SK-N-SH (cell line): ENCODE results near the gene SMAD5. TPM values are rescaled to one million over a fixed set of nuclear protein-coding genes. Genes with fewer than 3 reads are reported as not detected.

Experiments used
- CTCF ChIA-PET: fragments of 300-600, 350-600 bp; formaldehyde crosslinking; extraction: SDS; loops from one replicate; lab custom pipeline; 2021; lab: Yijun Ruan, JAX
- POLR2A ChIA-PET: fragments of 350-600 bp; sonication (Branson Sonifier 250); formaldehyde crosslinking; extraction: SDS; loops from one replicate; lab custom pipeline; 2020; ENCODE audit warnings: antibody characterized with exemption, inconsistent platforms; lab: Yijun Ruan, JAX
- DNase-seq: peaks from one replicate; pipeline ENCODE4 v3.0.0; 2012
- H2AFZ ChIP-seq: fragments of 200-600 bp; sonication (generic); 2 replicates; pipeline ENCODE4 v1.8.1; 2016; ENCODE audit warnings: antibody characterized with exemption, mild to moderate bottlenecking, low read depth
- H3F3A ChIP-seq: fragments of 200-600 bp; sonication (generic); replicated peaks from 2 replicates; pipeline ENCODE3; 2016; ENCODE audit warnings: antibody characterized with exemption, mild to moderate bottlenecking; ENCODE audit not compliant: insufficient read depth
- H3K27ac ChIP-seq, 2 experiments: fragments of 200-500 bp in 1 of 2; fragments of 200-600 bp in 1 of 2; sonication (Bioruptor generic) in 1 of 2; sonication (generic), shearing (Covaris generic) in 1 of 2; 2 replicates each; pipeline versions ENCODE4 v1.5.1 to v1.6.1; 2014 to 2016; ENCODE audit warnings: low read depth in 2 of 2, inconsistent platforms in 1 of 2, low read length in 1 of 2, mild to moderate bottlenecking in 1 of 2, mixed read lengths in 1 of 2
- H3K27me3 ChIP-seq: fragments of 200-600 bp; sonication (generic), shearing (Covaris generic); 2 replicates; pipeline ENCODE4 v1.6.1; 2016; ENCODE audit warnings: mixed run types; ENCODE audit not compliant: insufficient read depth
- H3K36me3 ChIP-seq, 2 experiments: fragments of 200-500 bp in 1 of 2; fragments of 200-600 bp in 1 of 2; sonication (Bioruptor generic) in 1 of 2; sonication (generic) in 1 of 2; replicated peaks in 1 of 2; 2 replicates each; pipeline versions ENCODE3 to v1.5.1; 2014 to 2016; ENCODE audit warnings: low read length in 1 of 2, mild to moderate bottlenecking in 1 of 2; ENCODE audit not compliant: insufficient read depth in 2 of 2, control insufficient read depth in 1 of 2
- H3K4me1 ChIP-seq, 2 experiments: fragments of 200-500 bp in 1 of 2; fragments of 200-600 bp in 1 of 2; sonication (Bioruptor generic) in 1 of 2; sonication (generic), shearing (Covaris generic) in 1 of 2; 2 replicates each; pipeline versions ENCODE4 v1.5.1 to v1.6.1; 2014 to 2016; ENCODE audit warnings: low read depth in 1 of 2, low read length in 1 of 2, mixed run types in 1 of 2; ENCODE audit not compliant: insufficient read depth in 2 of 2, control insufficient read depth in 1 of 2
- H3K4me2 ChIP-seq: fragments of 200-600 bp; sonication (generic), shearing (Covaris generic); 2 replicates; pipeline ENCODE4 v1.6.1; 2017; ENCODE audit warnings: mixed run types
- H3K4me3 ChIP-seq, 2 experiments: fragments of 200-500 bp in 1 of 2; fragments of 200-600 bp in 1 of 2; sonication (Bioruptor generic) in 1 of 2; sonication (generic), shearing (Covaris generic) in 1 of 2; 2 replicates each; pipeline versions ENCODE4 v1.5.1 to v1.8.1; 2014 to 2016; ENCODE audit warnings: low read depth in 2 of 2, inconsistent platforms in 1 of 2, low read length in 1 of 2, mild to moderate bottlenecking in 1 of 2, mixed read lengths in 1 of 2, moderate library complexity in 1 of 2
- H3K79me2 ChIP-seq: fragments of 200-600 bp; sonication (generic); 2 replicates; pipeline ENCODE4 v1.8.1; 2017; ENCODE audit warnings: mild to moderate bottlenecking; ENCODE audit not compliant: insufficient read depth
- H3K9ac ChIP-seq: fragments of 200-600 bp; sonication (generic); 2 replicates; pipeline ENCODE4 v1.6.1; 2017; ENCODE audit warnings: mixed run types
- H3K9me2 ChIP-seq: fragments of 200-600 bp; sonication (generic); 2 replicates; pipeline ENCODE4 v1.6.1; 2017; ENCODE audit warnings: mixed run types
- H3K9me3 ChIP-seq: fragments of 200-600 bp; sonication (generic); 2 replicates; pipeline ENCODE4 v1.6.1; 2017; ENCODE audit warnings: mixed run types, mild to moderate bottlenecking, moderate library complexity
- H4K20me1 ChIP-seq: fragments of 200-600 bp; sonication (generic); 2 replicates; pipeline ENCODE4 v1.6.1; 2017; ENCODE audit warnings: mild to moderate bottlenecking, mixed run types; ENCODE audit not compliant: insufficient read depth
- FOXJ3 ChIP-seq: sonication (generic); formaldehyde crosslinking; IDR thresholded peaks from 2 replicates; pipeline ENCODE4 v1.5.1; 2020; ENCODE audit warnings: mild to moderate bottlenecking, missing genetic modification reagents
- TAF1 ChIP-seq: IDR thresholded peaks from 2 replicates; pipeline ENCODE4 v1.6.1; 2012; ENCODE audit warnings: low read depth, mild to moderate bottlenecking, low read length, moderate library complexity, borderline replicate concordance
- WGBS: methylation state at CpG from one replicate; pipeline ENCODE4 v1.1.6; 2017; ENCODE audit warnings: low lambda C conversion rate; 5-methylcytosine and 5-hydroxymethylcytosine counted together
- polyA plus RNA-seq, 3 experiments: library from polyadenylated mRNA; depleted of rRNA; stranded (reverse); fragments of >200 nt; gene quantifications; 2 replicates each; pipeline ENCODE4 v1.2.3, GENCODE V29; 2012
- TF ChIP-seq, protein P1 (sequence below): fragments of 200-600 bp; sonication (generic); IDR thresholded peaks from 2 replicates; pipeline ENCODE4 v1.6.1; 2017; ENCODE audit warnings: antibody characterized with exemption, mild to moderate bottlenecking, moderate library complexity
- TF ChIP-seq, protein P2 (sequence below): IDR thresholded peaks from 2 replicates; pipeline ENCODE4 v1.4.0; 2012; ENCODE audit warnings: low read depth, borderline replicate concordance

SMAD5 gene
- polyA plus RNA-seq, 1 of the 3 experiments (the other 2 are of a cell fraction), result 26.9 TPM

DNA sequence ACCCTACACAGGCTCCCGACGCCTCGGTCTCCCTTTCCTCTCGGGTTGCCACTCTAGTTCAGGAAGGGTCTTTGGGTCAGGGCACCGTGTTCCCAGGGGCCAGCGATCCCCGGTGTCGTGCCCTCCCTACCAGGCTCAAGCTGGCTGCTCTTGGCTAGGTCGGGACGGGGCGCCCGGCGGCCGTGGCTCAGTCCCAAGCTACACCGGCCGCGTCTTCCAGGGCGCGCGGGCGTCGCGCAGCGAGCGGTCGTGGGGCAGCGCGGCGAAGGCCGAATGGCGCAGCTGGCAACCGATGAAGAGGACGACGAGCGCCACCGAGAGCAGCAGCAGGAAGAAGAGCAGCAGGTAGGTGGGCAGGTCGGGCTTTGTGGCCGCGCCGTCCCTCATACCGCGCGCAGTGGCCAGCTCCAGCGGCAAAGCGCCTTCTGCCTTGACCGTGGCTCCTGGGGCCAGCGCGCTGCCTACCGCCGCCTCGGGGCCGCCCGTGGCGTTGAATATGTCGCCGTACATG is 59.4 kb downstream of the SMAD5 start:
- H3K27me3 ChIP-seq, result peaks cover 24% of the 10 kb centered on the region; the same call in 1 of the 2 replicates
- peak; percentile 43 for DNase-seq
- no peak overlapping the region for H3K9ac ChIP-seq
- no peak overlapping the region for H2AFZ ChIP-seq
- H3F3A ChIP-seq, result no peaks in the 10 kb centered on the region
- CTCF ChIA-PET, result interaction anchor here (1.4 to 13.8 kb wide), 2 partner anchors 19 to 726 kb away, joined by 3 to 109 read pairs; no protein-coding TSS in a partner anchor
- H3K79me2 ChIP-seq, result no peaks in the 10 kb centered on the region
- H3K4me3 ChIP-seq, result peak overlapping the region in 1 of 2 experiments; percentile 14; a peak in 2 of 4 replicates
- H3K4me2 ChIP-seq, result peak overlapping the region; percentile 59; the same call in 1 of the 2 replicates
- no peak for TF ChIP-seq TAF1
- TF ChIP-seq, protein P1, sequence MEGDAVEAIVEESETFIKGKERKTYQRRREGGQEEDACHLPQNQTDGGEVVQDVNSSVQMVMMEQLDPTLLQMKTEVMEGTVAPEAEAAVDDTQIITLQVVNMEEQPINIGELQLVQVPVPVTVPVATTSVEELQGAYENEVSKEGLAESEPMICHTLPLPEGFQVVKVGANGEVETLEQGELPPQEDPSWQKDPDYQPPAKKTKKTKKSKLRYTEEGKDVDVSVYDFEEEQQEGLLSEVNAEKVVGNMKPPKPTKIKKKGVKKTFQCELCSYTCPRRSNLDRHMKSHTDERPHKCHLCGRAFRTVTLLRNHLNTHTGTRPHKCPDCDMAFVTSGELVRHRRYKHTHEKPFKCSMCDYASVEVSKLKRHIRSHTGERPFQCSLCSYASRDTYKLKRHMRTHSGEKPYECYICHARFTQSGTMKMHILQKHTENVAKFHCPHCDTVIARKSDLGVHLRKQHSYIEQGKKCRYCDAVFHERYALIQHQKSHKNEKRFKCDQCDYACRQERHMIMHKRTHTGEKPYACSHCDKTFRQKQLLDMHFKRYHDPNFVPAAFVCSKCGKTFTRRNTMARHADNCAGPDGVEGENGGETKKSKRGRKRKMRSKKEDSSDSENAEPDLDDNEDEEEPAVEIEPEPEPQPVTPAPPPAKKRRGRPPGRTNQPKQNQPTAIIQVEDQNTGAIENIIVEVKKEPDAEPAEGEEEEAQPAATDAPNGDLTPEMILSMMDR, result no peak
- TF ChIP-seq, protein P2, sequence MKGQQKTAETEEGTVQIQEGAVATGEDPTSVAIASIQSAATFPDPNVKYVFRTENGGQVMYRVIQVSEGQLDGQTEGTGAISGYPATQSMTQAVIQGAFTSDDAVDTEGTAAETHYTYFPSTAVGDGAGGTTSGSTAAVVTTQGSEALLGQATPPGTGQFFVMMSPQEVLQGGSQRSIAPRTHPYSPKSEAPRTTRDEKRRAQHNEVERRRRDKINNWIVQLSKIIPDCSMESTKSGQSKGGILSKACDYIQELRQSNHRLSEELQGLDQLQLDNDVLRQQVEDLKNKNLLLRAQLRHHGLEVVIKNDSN, result no peak
- TF ChIP-seq, all 33 proteins: peak for 0
- no peaks in the 10 kb centered on the region for H3K9me3 ChIP-seq
- POLR2A ChIA-PET, result no interaction called here
- WGBS, result 29% methylated on average over 14 of the region's 56 CpGs
- peaks cover 0 to 6% of the 10 kb centered on the region in 2 experiments; a peak in 1 of 4 replicates for H3K4me1 ChIP-seq
- no peak overlapping the region for H3K27ac ChIP-seq
- peaks cover 0 to 17% of the 10 kb centered on the region in 2 experiments for H3K36me3 ChIP-seq
- no peaks in the 10 kb centered on the region for H3K9me2 ChIP-seq
- H4K20me1 ChIP-seq, result no peaks in the 10 kb centered on the region

DNA sequence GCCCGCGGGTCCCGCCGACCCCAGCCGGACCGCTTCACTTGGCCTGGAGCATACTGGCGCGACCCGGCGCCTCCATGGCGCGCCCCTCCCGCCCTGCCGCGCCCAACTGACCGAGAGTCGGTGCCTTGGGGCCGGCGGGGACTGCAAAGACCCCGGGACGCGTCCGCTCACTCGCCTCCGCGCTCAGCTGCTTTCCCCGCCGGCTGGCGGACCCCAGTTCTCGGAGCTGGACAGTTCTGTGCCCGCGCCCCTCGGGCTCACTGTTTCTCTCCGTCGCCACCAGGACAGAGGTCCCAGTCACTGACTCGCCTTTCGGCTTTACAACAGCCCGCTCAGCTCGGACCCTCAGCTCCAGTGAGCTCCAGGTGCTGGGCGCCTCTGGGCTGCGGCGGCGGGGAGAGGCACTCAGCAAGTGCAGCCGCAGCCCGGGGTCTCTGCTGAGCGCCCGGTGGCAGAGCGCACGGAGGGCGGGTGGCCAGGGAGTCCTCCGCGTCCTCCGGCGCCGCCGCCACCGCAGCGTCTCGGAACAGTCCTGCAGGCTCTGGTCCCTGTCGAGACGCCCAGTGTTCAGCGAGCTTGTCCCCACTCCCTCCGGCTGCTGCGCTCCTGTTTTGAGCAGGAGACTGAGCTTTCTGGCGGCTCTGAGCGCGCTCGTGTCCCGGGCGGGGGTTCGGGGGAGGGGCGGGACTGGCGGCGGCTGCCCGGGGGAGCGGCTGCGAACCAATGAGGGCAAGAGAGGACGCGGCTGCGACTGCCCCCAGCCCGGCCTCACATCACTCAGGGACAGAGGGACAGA is 60.1 kb downstream of the SMAD5 start, which contains the start of gene SMIM32:
SMIM32 (minus strand) TSS at position 637 of the 796 bp plus-strand sequence. CDS start 638 bp downstream, outside the sequence.
- peaks cover 24% of the 10 kb centered on the region; the same call in 1 of the 2 replicates for H3K27me3 ChIP-seq

More for the DNA sequence above, 60.1 kb downstream of the SMAD5 start, which contains the start of gene SMIM32:
- ChIA-PET CTCF (interaction anchor here (1.0 to 13.8 kb wide), 3 partner anchors 10 to 19 kb away, joined by 3 to 109 read pairs (median 4); no protein-coding TSS in a partner anchor), POLR2A (no interaction called here)
- peak within 1 kb of the TSS in 1 of 2 experiments; percentile 24; a peak in 3 of 4 replicates for H3K4me3 ChIP-seq
- no peaks in the 10 kb centered on the region for H3K9me3 ChIP-seq
- DNase-seq, result peak; percentile 76
- no peak for TF ChIP-seq FOXJ3 (CRISPR knock-in tag)
- TF ChIP-seq, all 33 proteins: peak for 0
- WGBS, result 36% methylated on average over 46 of the region's 81 CpGs
- no peaks in the 10 kb centered on the region for H3F3A ChIP-seq
- H3K4me1 ChIP-seq, result peaks cover 0 to 6% of the 10 kb centered on the region in 2 experiments; a peak in 1 of 4 replicates
- peaks cover 0 to 13% of the 10 kb centered on the region in 2 experiments for H3K36me3 ChIP-seq
- no peak within 1 kb of the TSS for H3K9ac ChIP-seq
- H4K20me1 ChIP-seq, result no peaks in the 10 kb centered on the region
- no peaks in the 10 kb centered on the region for H3K79me2 ChIP-seq
- H3K27ac ChIP-seq, result no peak within 1 kb of the TSS
- H2AFZ ChIP-seq, result no peak within 1 kb of the TSS
- H3K9me2 ChIP-seq, result no peaks in the 10 kb centered on the region
- peak within 1 kb of the TSS; percentile 59 for H3K4me2 ChIP-seq
